Measurements from ENCODE around the gene XRN2. TPM values are rescaled to one million over a fixed set of nuclear protein-coding genes. Genes with fewer than 3 reads are reported as not detected.
A peak's percentile ranks its signal among the peaks of the same experiment; 100 is the strongest.

XRN2 gene, protein sequence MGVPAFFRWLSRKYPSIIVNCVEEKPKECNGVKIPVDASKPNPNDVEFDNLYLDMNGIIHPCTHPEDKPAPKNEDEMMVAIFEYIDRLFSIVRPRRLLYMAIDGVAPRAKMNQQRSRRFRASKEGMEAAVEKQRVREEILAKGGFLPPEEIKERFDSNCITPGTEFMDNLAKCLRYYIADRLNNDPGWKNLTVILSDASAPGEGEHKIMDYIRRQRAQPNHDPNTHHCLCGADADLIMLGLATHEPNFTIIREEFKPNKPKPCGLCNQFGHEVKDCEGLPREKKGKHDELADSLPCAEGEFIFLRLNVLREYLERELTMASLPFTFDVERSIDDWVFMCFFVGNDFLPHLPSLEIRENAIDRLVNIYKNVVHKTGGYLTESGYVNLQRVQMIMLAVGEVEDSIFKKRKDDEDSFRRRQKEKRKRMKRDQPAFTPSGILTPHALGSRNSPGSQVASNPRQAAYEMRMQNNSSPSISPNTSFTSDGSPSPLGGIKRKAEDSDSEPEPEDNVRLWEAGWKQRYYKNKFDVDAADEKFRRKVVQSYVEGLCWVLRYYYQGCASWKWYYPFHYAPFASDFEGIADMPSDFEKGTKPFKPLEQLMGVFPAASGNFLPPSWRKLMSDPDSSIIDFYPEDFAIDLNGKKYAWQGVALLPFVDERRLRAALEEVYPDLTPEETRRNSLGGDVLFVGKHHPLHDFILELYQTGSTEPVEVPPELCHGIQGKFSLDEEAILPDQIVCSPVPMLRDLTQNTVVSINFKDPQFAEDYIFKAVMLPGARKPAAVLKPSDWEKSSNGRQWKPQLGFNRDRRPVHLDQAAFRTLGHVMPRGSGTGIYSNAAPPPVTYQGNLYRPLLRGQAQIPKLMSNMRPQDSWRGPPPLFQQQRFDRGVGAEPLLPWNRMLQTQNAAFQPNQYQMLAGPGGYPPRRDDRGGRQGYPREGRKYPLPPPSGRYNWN
- 44.0 TPM for polyA plus RNA-seq (ENCODE audit: insufficient read length)

DNA sequence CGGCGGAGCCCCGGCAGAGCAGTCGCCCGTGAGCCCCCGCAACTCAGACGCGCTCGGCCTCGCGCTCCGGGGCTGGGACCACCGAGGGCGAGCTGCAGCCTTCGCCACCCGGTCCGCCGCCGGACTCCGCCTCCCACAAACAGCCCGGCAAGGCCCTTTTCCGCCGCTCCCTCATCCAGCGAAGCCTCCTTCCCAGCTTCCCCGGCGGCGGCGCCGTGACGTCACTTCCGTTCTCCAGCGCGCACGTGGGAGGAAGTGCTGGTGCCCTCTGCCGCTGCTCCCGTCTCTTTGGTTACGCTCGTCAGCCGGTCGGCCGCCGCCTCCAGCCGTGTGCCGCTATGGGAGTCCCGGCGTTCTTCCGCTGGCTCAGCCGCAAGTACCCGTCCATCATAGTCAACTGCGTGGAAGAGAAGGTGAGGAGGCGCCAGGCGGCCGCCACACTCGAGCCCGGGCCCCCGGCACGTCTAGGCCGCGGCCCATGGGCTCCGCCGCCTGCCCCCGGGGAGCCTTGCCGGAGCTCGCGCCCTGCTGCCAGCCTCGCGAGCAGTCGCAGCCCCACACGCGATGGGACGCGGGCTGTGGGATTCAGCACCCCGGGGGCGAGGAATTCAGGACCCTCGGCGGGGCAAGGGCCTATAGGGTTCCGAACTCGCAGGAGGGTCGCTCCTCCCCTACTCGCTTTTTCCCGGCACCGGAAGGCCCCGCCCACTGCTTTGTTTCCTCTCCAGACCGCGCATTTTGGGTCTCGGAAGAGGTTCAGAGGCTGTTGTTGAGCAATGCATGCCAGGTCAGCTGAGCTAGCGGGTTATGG, at the start of gene XRN2:
Gene XRN2, plus strand, starts transcription at position 271 of the 811 bp plus-strand sequence. Its CDS starts 68 bp downstream, at position 339.
- DNase-seq, result peak; percentile 96

DNA sequence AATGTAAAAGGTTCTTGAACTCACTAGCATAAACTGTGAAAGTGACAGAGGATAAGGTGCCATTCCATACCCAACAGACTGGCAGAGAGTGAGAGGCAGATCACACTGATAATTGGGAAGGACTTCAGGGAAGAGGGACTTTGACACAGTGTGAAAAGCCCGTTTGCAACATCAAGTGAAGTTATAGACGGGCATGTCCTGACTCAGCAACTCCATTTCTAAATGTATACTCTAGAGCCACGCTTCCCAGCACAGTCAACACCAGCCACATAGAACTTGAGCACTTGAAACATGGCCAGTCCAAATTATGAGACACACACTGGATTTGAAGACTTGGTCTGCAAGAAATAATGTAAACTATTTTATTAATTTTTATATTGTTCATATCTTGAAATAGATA, 45.9 kb upstream of the XRN2 start:
- DNase-seq, result no peak

DNA sequence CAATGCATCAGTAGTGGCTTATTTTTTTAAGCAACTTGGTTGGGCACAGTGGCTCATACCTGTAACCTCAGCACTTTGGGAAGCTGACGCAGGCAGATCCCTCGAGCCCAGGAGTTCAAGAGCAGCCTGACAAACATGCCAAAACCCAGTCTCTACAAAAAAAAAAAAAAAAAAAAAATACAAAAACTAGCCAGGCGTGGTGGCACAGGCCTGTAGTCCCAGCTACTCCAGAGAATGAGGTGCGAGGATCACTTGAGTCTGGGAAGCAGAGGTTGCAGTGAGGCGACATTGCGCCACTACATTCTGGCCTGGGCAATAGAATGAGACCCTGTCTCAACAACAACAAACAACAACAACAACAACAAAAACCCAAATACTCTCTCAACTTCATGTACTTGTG, 44.7 kb upstream of the XRN2 start:
- no peak for DNase-seq

DNA sequence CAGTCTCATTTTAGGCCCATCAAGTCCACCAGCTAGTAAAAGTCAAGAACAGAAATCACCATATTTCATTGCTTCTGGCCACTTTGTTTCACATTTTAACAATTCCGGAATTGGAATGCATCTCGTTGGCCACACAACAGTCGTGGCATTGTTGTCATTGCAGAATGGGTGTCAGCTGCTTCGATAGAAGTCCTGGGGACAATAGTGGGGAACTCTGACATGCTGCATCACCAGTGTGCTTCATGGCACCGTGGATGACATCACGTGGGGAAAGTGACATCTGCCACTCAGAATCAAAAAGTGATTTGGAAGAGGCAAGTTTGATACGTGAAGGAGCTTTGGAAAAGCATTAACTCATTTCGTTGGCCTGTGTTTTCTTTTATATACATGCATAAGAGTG, 43.8 kb upstream of the XRN2 start:
- DNase-seq, result no peak

DNA sequence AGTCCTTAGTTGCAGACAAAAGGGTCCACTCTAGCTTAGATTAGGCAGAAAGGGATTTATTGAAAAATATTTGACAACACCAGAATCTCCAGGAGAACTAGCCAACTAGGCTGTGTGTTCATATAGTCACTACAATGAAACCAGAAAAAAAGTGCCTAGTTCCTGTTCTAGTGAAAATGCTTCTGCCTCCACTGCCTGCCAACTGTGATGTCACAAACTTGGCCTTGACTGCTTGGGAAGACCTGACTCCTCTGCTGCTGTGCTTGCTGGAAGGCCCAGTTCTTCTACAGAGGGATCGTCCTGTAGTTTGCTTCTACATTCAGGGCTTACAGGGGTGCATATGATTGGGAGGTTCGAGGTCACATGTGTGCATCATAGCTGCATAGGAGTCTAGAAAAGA, 40.3 kb upstream of the XRN2 start:
- DNase-seq, result peak; percentile 19

DNA sequence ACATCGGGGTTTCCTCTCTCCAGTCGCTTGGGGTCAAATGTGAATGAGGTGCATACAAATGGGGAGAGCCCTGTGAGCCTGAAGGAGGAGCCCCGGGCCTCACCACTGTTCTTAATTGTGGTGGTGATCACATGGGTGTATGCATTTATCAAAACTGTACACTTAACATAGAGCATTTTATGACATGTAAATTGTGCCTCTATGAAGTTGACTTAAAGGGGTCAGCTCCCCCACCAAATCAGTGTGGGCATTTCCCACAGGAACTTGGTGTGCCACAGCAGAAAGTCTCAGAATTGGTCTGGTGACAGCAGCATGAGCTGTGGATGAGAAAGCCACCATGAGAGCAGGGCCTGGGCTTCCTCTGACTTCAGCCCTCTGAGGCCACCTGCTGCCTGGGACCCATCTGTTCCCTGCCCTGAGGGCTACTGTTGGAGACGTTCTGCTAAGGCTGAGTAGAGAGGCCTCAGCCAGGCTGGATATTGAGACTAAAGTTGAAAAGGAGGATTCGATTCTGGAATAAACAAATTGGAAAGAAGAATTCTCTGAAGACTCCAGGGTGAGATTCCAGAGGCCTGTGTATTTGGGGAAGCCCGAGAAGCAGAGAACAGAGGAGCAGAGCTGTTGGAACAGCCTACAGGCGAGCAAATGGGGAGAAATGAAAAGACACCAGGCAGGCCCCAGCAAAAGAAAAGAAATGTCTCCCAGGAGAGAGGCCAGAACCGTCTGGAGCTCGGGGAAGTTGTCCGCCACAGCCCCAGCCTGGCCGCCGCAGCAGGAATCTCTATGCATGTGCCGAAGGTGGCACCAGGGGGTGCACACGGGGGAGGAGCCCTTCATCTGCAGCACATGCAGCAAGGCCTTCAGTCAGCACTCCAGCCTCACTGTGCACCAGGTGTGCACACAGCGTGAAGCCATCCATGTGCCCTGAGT, 37.6 kb upstream of the XRN2 start:
- DNase-seq, result no peak

DNA sequence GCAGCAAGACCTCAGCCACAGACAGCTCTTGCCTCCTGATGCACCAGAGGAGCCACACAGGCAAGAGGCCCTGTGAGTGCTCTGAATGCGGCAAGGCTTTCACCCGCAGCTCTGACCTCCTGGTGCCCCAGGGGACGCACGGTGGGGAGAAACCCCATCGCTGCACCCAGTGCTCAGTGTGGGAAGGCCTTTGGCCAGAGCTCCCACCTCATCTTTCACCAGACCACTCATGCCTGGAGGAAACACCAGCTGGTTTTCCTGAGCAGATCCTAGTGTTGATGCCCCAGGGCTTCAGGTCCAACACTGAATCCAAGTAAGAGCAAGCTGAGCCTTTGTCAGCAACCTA, 37.0 kb upstream of the XRN2 start:
- no peak for DNase-seq

DNA sequence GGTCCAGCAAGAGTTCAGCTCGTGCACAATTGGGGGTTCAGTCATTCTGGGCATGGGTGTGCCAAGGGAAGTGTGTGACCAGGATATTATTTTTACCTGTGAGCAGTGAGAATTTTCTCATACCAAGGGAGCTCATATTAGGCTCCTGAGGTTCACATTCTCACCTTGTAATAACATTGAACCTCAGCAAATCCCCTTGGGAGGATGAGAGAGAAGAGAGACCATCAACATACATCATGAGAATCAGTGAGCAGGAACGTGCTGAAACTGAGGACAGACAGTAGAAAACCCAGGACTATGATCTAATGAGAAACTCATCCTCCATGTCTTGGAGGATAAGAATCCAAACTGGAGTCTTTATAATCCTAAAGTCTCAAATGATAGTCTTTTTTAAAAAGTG, 33.4 kb upstream of the XRN2 start:
- no peak for DNase-seq

DNA sequence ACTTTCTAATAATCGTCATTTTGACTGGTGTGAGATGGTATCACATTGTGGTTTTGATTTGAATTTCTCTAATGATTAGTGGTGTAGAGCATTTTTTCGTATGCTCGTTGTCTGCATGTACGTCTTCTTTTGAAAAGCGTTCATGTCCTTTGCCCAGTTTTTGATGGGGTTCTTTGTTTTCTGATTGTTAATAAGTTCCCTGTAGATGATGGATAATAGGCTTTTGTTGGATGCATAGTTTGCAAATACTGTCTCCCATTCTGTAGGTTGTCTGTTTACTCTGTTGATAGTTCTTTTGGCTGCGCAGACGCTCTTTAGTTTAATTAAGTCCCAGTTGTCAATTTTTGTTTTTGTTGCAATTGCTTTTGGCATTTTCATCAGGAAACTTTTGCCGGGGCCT, 32.3 kb upstream of the XRN2 start:
- no peak for DNase-seq

DNA sequence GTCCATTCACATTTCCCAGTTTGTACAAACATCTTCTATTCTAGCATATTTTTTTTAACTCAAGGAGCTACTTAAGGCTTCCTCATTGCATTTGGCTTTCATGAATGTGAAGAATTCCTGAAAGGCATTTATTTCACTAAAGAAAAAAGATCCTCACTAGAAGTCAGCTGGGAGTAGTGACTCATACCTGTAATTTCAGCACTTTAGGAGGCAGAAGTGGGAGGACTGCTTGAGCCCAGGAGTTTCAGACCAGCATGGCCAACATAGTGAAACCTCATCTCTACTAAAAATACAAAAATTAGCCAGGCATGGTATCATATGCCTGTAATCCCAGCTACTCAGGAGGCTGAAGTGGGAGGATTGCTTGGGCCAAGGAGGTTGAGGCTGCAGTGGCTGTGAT, 30.9 kb upstream of the XRN2 start:
- no peak for DNase-seq

DNA sequence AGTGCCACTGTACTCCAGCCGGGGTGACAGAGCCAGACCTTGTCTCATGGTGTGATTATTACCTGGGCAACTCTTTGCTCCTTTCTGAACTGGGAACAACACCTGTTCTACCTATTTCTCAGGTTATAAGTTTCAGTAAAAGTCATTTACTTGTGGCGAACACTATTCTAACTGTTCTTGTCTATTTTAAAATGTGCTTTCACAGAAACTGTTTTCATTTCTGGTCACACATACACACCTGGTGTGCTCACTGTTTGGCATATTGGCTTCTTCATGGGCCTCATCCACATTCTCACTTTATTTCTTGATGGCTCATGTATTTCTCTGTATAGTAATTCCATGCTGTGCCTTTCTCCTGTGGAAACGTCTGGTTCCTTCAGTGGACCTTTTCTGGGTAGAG, 30.5 kb upstream of the XRN2 start:
- no peak for DNase-seq

DNA sequence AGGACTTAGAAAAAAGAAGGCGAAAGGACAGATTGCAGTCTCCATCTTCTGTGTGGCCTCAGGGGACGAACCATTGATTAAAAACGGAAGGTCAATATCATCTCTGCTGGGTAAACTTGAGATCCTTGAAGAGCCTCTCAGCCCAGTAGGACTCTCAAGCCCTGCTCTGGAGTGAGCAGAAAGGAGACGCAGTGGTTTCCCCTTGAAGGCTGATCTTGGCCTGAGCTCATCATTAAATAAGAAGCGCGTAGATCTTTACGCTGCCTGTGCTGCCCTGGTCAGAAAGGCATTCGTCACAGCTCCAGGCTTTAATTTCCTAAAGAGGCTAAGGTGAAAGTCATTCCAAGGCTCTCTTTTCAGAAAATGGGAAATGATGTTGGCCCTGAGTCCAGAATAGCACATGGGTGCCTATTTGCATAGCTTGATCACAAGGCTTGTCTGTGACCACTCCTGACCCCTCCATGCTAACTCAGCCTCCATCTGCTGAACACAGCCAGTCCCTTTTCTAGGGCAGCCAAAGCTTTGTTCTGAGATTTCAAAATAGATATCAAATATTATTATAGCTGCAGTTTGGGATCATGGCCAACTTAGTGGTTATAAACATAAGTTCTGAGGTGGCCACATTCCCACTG, 29.3 kb upstream of the XRN2 start:
- no peak for DNase-seq

DNA sequence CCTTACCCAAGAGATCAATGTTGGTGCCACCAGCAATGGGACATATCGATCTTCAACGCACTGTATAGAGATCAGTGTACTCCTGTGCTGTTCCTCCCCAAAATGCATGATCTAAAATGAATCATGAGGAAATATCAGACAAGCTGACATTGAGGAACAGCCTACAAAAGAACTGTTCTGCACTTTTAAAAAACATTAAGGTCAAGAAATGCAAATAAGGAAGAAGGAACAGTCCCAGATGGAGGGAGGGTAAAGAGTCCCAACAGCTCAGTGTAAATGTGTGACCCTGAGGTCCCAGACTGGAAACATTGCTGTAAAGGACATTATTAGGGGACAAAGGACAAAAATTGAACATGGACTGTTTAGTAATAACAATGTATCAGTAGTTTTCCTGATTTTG, 24.3 kb upstream of the XRN2 start:
- DNase-seq, result no peak

DNA sequence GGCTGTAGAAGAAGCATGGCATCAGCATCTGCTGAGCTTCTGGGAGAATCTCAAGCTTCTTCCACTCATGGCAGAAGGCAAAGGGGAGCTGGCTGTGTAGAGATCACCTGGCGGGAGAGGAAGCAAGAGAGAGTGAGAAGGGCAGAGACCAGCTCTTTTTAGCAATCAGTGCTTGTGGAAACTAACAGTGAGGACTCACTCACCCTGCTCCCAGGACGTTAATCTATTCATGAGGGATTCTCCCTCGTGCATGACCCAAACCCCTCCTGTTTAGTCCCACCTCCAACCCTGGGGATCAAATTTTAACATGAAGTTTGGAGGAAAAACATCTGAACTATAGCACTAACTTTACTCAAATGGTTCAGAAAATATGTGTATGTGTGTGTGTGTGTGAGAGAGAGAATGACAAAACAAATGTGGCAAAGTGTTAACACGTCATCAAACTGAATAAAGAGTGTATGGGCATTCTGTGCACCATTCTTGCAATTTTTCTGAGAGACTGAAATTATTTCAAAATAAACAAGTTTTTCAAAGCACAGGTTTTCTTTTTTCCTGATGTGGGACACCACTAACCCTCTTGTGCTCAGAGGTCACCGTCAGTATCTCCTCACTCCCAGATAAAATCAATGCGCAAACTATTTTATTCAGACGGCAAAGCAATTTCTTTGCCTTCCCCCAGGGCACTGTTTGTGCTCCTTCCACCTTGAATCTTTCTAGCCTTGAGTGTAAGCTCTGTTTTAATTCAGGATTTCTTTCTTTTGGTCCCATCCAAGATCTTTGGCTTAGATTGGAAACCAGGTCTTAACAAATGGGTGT, 23.2 kb upstream of the XRN2 start:
- no peak for DNase-seq

DNA sequence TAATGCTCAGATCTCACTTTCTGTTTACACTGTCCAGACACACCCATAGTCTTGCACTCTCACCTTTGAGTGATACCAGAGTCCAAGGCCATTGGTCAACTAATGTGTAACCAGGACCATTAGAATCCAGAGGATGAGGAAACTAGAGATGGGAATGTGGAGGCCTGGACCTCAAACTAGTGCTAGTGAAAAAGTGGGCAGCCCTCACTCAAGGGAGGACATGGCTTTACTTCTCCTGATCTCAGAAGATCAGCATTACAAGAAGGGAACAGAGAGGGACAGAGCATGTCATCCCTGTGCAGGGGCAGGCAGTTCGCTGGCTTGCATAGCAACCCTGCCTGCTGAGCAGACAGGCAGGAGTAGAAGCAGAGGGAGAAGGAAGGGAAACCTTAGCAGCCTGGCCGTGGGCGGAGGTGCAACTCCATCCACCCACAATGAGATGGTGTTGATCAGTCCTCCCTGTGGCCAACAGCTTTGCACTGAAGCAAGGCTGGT, 22.6 kb upstream of the XRN2 start:
- DNase-seq, result no peak

DNA sequence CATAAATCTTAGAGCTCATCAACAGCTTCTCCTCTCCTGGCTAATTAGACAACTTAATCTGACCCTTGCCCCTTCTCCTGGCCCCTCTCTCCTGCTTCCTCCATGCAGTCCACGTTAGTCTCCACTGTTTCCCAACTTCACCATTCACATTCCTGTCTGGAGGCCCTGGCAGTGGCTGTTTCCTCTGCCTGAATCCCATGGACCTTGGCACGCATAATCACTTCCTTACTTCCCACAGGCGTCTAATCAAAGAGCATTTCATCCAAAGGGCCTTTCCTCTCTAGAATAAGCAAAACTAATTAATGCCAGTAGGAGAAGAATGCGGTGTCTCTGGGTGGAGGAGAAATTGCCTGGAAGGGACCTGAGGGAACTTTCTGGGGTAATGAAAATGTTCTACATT, 16.4 kb upstream of the XRN2 start:
- DNase-seq, result no peak

DNA sequence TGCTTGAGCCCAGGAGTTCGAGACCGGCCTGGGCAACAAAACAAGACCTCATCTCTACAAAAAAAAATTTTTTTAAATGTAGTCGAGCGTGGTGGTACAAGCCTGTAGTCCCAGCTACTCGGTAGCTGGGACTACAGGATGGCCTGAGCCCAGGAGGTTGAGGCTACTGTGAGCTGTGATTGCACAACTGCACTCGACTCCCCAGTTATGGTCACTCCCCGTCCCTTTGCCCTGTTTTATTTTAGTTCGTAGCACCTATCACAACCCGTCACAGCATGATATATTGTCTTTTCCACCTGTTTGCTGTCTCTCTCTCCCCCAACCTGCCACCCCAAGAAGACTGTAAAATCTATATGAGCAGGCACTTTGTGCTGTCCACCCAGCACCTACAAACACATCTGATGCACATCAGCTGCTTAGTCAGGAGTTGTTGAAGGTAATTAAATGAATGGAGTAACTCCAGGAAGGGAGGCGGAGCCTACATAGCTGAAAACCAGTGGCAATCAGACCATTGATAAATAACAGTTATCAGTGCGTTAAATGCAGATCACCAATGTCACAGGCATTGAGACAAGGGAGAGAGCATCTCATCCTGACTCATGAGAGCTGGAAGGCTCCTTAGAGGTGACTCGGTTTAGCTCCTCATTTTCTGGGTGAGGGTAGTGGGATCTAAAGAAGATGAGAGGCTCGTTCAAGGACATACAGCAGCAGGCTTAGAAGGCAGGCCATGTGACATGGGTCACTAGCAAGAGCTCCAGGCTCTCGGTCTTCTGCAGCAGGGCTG, 14.4 kb upstream of the XRN2 start:
- no peak for DNase-seq

DNA sequence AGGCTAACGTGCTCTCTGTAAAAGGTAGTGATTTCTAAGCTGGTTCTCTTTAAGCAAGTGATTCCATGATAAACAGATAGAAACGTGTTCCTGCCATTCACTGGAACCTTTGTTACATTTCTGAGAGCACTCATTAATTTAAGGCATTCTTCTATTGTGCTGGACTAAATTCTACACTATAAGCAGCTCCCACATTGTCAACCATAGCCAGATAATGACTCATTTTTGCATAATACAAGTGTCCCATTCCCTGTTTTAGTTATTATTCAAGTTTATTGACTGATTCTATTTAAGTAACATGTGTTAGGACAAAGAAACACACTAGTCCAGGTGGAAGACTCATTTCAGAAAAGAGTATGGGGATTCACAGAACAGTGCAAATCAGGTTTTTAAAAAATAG, 13.5 kb upstream of the XRN2 start:
- no peak for DNase-seq

DNA sequence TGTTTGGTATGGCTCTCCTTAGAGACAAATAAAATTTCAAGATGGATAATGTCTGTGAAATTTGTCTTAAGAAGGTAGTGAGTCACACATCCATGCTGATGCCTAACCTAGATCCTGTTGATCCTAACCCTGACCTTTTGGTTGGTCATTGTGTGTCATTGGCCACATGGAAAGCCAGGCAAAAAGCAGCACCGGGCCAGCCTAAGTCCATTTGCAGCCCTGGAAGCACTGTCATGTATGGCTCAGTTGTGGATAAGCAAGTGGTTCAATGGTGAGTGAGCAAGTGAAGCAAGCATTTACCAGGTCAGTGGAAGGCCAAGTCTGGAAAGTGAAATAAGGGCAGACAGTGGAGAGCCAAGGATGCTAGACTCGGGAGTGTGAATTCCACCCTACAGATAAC, 12.1 kb upstream of the XRN2 start:
- no peak for DNase-seq
